ENCODE results near the gene GATAD2A.

Gene GATAD2A

GRCh38 chr19:19542507-19542906 lies 137.0 kb downstream of the GATAD2A start:
- DNase-seq (ENCODE audit: insufficient read length, low spot score) = no peak
- TF ChIP-seq CTCF (IDR thresholded peaks at IDR 0.05; ENCODE audit: insufficient read depth, missing control alignments) = no peak
- no peak for FAIRE-seq

GRCh38 chr19:19543101-19543500 lies 137.6 kb downstream of the GATAD2A start:
- no peak for TF ChIP-seq CTCF (IDR thresholded peaks at IDR 0.05; ENCODE audit: insufficient read depth, missing control alignments)
- FAIRE-seq (no peak), DNase-seq (ENCODE audit: insufficient read length, low spot score) (no peak)

GRCh38 chr19:19543640-19544039 lies 138.2 kb downstream of the GATAD2A start:
- TF ChIP-seq CTCF (IDR thresholded peaks at IDR 0.05; ENCODE audit: insufficient read depth, missing control alignments) = no peak
- DNase-seq (ENCODE audit: insufficient read length, low spot score) (no peak), FAIRE-seq (no peak)

GRCh38 chr19:19544257-19544953 lies 138.9 kb downstream of the GATAD2A start:
- no peak for TF ChIP-seq CTCF (IDR thresholded peaks at IDR 0.05; ENCODE audit: insufficient read depth, missing control alignments)
- no peak for FAIRE-seq

GRCh38 chr19:19544954-19545591 lies 139.6 kb downstream of the GATAD2A start:
- no peak for TF ChIP-seq CTCF (IDR thresholded peaks at IDR 0.05; ENCODE audit: insufficient read depth, missing control alignments)
- FAIRE-seq = no peak

More at GRCh38 chr19:19544257-19544953, 138.9 kb downstream of the GATAD2A start:
- no peak for DNase-seq (ENCODE audit: insufficient read length, low spot score)

GRCh38 chr19:19545707-19546106 lies 140.2 kb downstream of the GATAD2A start:
- DNase-seq (ENCODE audit: insufficient read length, low spot score) (no peak), FAIRE-seq (no peak)
- TF ChIP-seq CTCF (IDR thresholded peaks at IDR 0.05; ENCODE audit: insufficient read depth, missing control alignments) = no peak

More at GRCh38 chr19:19544954-19545591, 139.6 kb downstream of the GATAD2A start:
- DNase-seq (ENCODE audit: insufficient read length, low spot score) = no peak

GRCh38 chr19:19546751-19547162 lies 141.3 kb downstream of the GATAD2A start:
- FAIRE-seq (no peak), DNase-seq (ENCODE audit: insufficient read length, low spot score) (no peak)
- TF ChIP-seq CTCF (IDR thresholded peaks at IDR 0.05; ENCODE audit: insufficient read depth, missing control alignments) = no peak
